H1 (cell line): Measurements from ENCODE around the gene ALG14. TPM values are rescaled to one million over a fixed set of nuclear protein-coding genes. Genes with fewer than 3 reads are reported as not detected.

Experiments used
- CTCF ChIA-PET: fragments of 300-600 bp; sonication (Branson Sonifier 250); formaldehyde crosslinking; loops from one replicate; lab custom pipeline; 2021; ENCODE audit not compliant: partially characterized antibody; lab: Charles Lee
- POLR2A ChIA-PET: fragments of 300-600 bp; sonication (Branson Sonifier 250); formaldehyde crosslinking; loops from one replicate; lab custom pipeline; 2021; ENCODE audit warnings: inconsistent platforms; ENCODE audit not compliant: partially characterized antibody; lab: Charles Lee
- DNase-seq, 2 experiments: peaks; one replicate each; pipeline versions ENCODE4 v3.0.0 to v3.0.0-alpha.2; 2010 to 2022; ENCODE audit warnings: low spot score in 2 of 2, low read depth in 1 of 2, mixed read lengths in 1 of 2
- FAIRE-seq: peaks from 2 replicates; lab custom pipeline; 2011; peaks lifted over from hg19 to GRCh38; lab: Jason Lieb, UNC
- H2AFZ ChIP-seq: 2 replicates; pipeline ENCODE4 v1.8.1; 2012; ENCODE audit warnings: low read length, inconsistent platforms
- H2AK5ac ChIP-seq: 2 replicates; pipeline ENCODE4 v1.6.1; 2013; ENCODE audit warnings: low read depth, low read length
- H2BK120ac ChIP-seq: replicated peaks from 2 replicates; pipeline ENCODE3; 2013; ENCODE audit warnings: low read depth, low read length, inconsistent platforms
- H2BK12ac ChIP-seq: 2 replicates; pipeline ENCODE4 v1.6.1; 2013; ENCODE audit warnings: low read depth, low read length
- H2BK15ac ChIP-seq: 2 replicates; pipeline ENCODE4 v1.6.1; 2013; ENCODE audit warnings: low read length
- H2BK20ac ChIP-seq: 2 replicates; pipeline ENCODE4 v1.6.1; 2013; ENCODE audit warnings: low read length
- H2BK5ac ChIP-seq: 2 replicates; pipeline ENCODE4 v1.6.1; 2013; ENCODE audit warnings: low read depth, low read length
- H3K14ac ChIP-seq: 2 replicates; pipeline ENCODE4 v1.6.1; 2013; ENCODE audit warnings: inconsistent platforms; ENCODE audit not compliant: insufficient read length
- H3K18ac ChIP-seq: 2 replicates; pipeline ENCODE4 v1.6.1; 2013; ENCODE audit warnings: low read length; ENCODE audit errors: extremely low read depth
- H3K23ac ChIP-seq: 2 replicates; pipeline ENCODE4 v1.6.1; 2013; ENCODE audit warnings: inconsistent platforms; ENCODE audit not compliant: insufficient read length
- H3K23me2 ChIP-seq: 2 replicates; pipeline ENCODE4 v1.6.1; 2013; ENCODE audit warnings: low read depth, low read length
- H3K27ac ChIP-seq: 2 replicates; pipeline ENCODE4 v1.6.1; 2011; ENCODE audit warnings: low read depth, low read length, inconsistent platforms
- H3K27me3 ChIP-seq, 4 experiments: replicated peaks in 1 of 4; 1 replicate in 1 of 4; 2 replicates in 3 of 4; pipeline versions ENCODE4 v1.6.1 to v1.8.1; 2011 to 2013; ENCODE audit warnings: low read length in 3 of 4, mild to moderate bottlenecking in 3 of 4, inconsistent platforms in 2 of 4, mixed read lengths in 2 of 4, moderate library complexity in 1 of 4; ENCODE audit not compliant: control insufficient read depth in 3 of 4, insufficient read depth in 3 of 4; ENCODE audit errors: extremely low read depth in 1 of 4
- H3K36me3 ChIP-seq, 4 experiments: 2 replicates each; pipeline versions ENCODE4 v1.6.1 to v1.8.1; 2011 to 2013; ENCODE audit warnings: mild to moderate bottlenecking in 4 of 4, low read length in 3 of 4, moderate library complexity in 2 of 4, control low read depth in 1 of 4, inconsistent platforms in 1 of 4; ENCODE audit not compliant: insufficient read depth in 4 of 4, control insufficient read depth in 2 of 4
- H3K4ac ChIP-seq: replicated peaks from 2 replicates; pipeline ENCODE3; 2013; ENCODE audit warnings: low read length, low read depth, mixed read lengths, inconsistent platforms; ENCODE audit not compliant: insufficient read length
- H3K4me1 ChIP-seq, 4 experiments: replicated peaks in 1 of 4; 1 replicate in 1 of 4; 2 replicates in 3 of 4; pipeline versions ENCODE4 v1.6.1 to v1.8.1; 2011 to 2013; ENCODE audit warnings: low read length in 3 of 4, inconsistent platforms in 2 of 4, mixed read lengths in 1 of 4; ENCODE audit not compliant: insufficient read depth in 4 of 4, control insufficient read depth in 3 of 4
- H3K4me2 ChIP-seq, 2 experiments: 2 replicates each; pipeline versions ENCODE4 v1.6.1 to v1.8.1; 2011 to 2013; ENCODE audit warnings: low read depth in 2 of 2, low read length in 2 of 2, control low read depth in 1 of 2, inconsistent platforms in 1 of 2, mild to moderate bottlenecking in 1 of 2; ENCODE audit not compliant: insufficient read depth in 1 of 2
- H3K4me3 ChIP-seq, 4 experiments: fragments of 200-600, 300-600 bp in 1 of 4; sonication (generic), shearing (Covaris generic), sonication (Bioruptor Twin) in 1 of 4; 2 replicates each; pipeline versions ENCODE4 v1.5.1 to v1.8.1; 2011 to 2016; ENCODE audit warnings: low read length in 4 of 4, low read depth in 3 of 4, control low read depth in 2 of 4, inconsistent platforms in 2 of 4, mild to moderate bottlenecking in 2 of 4, mixed read lengths in 1 of 4, moderate library complexity in 1 of 4; ENCODE audit not compliant: insufficient read depth in 2 of 4; ENCODE audit errors: extremely low read depth in 1 of 4
- H3K56ac ChIP-seq: replicated peaks from 2 replicates; pipeline ENCODE3; 2013; ENCODE audit warnings: low read depth, mild to moderate bottlenecking, mixed read lengths, low read length, inconsistent platforms; ENCODE audit not compliant: insufficient read length
- H3K79me1 ChIP-seq: 2 replicates; pipeline ENCODE4 v1.6.1; 2013; ENCODE audit warnings: low read depth, low read length, control low read depth
- H3K79me2 ChIP-seq, 2 experiments: 2 replicates each; pipeline versions ENCODE4 v1.6.1 to v1.8.1; 2012 to 2013; ENCODE audit warnings: low read length in 2 of 2, mild to moderate bottlenecking in 2 of 2, inconsistent platforms in 1 of 2; ENCODE audit not compliant: insufficient read depth in 2 of 2, control insufficient read depth in 1 of 2
- H3K9ac ChIP-seq, 4 experiments: replicated peaks in 1 of 4; 1 replicate in 1 of 4; 2 replicates in 3 of 4; pipeline versions ENCODE4 v1.6.1 to v1.8.1; 2011 to 2013; ENCODE audit warnings: low read depth in 3 of 4, low read length in 3 of 4, control low read depth in 2 of 4, mild to moderate bottlenecking in 2 of 4, moderate library complexity in 2 of 4, inconsistent platforms in 1 of 4; ENCODE audit errors: extremely low read depth in 1 of 4
- H3K9me3 ChIP-seq, 2 experiments: 2 replicates each; pipeline versions ENCODE4 v1.6.1 to v1.8.1; 2012 to 2013; ENCODE audit warnings: mild to moderate bottlenecking in 2 of 2, moderate library complexity in 2 of 2, control low read depth in 1 of 2, inconsistent platforms in 1 of 2, low read depth in 1 of 2, low read length in 1 of 2, mixed read lengths in 1 of 2; ENCODE audit not compliant: insufficient read depth in 2 of 2
- H4K20me1 ChIP-seq, 2 experiments: replicated peaks in 1 of 2; 2 replicates each; pipeline versions ENCODE3 to v1.8.1; 2011 to 2013; ENCODE audit warnings: inconsistent platforms in 2 of 2, low read length in 2 of 2, mild to moderate bottlenecking in 1 of 2; ENCODE audit not compliant: insufficient read depth in 2 of 2, control insufficient read depth in 1 of 2
- H4K5ac ChIP-seq: 2 replicates; pipeline ENCODE4 v1.6.1; 2013; ENCODE audit warnings: low read length, low read depth, mixed read lengths, inconsistent platforms; ENCODE audit not compliant: insufficient read length
- H4K8ac ChIP-seq: 2 replicates; pipeline ENCODE4 v1.8.0; 2013; ENCODE audit warnings: mild to moderate bottlenecking, moderate library complexity, low read length, inconsistent platforms; ENCODE audit not compliant: insufficient read depth; ENCODE audit errors: extremely low read depth
- H4K91ac ChIP-seq: replicated peaks from 2 replicates; pipeline ENCODE3; 2013; ENCODE audit warnings: low read length, mixed read lengths, inconsistent platforms; ENCODE audit not compliant: insufficient read length
- BRCA1 ChIP-seq: IDR thresholded peaks from 2 replicates; pipeline ENCODE4 v1.6.1; 2012; ENCODE audit warnings: low read depth, low read length, improper control_type of control experiment
- CBX5 ChIP-seq: fragments of 300-800, 300-1000 bp; sonication (generic); IDR thresholded peaks from 2 replicates; pipeline ENCODE4 v1.7.1; 2016; ENCODE audit warnings: antibody characterized with exemption, low read length, low read depth
- E2F6 ChIP-seq: IDR thresholded peaks from 2 replicates; pipeline ENCODE4 v1.6.1; 2012; ENCODE audit warnings: inconsistent platforms
- HDAC6 ChIP-seq: IDR thresholded peaks from one replicate; pipeline ENCODE4 v1.7.1; 2012; ENCODE audit warnings: low read depth, mild to moderate bottlenecking, inconsistent platforms, low read length, moderate library complexity
- JUND ChIP-seq: IDR thresholded peaks from 2 replicates; pipeline ENCODE4 v1.6.1; 2011; ENCODE audit warnings: mild to moderate bottlenecking, improper control_type of control experiment, low read length
- KDM1A ChIP-seq: fragments of 200-600, 300-600 bp; sonication (generic); IDR thresholded peaks from 2 replicates; pipeline ENCODE4 v1.7.1; 2016; ENCODE audit warnings: mild to moderate bottlenecking, low read length, borderline replicate concordance
- MAFK ChIP-seq: IDR thresholded peaks from 2 replicates; pipeline ENCODE4 v1.6.1; 2012; ENCODE audit warnings: low read depth, mild to moderate bottlenecking, improper control_type of control experiment, low read length
- NANOG ChIP-seq: IDR thresholded peaks from 2 replicates; pipeline ENCODE4 v1.6.1; 2011; ENCODE audit warnings: low read length, low read depth, mild to moderate bottlenecking, inconsistent platforms; ENCODE audit not compliant: insufficient read depth, poor library complexity, severe bottlenecking
- RAD21 ChIP-seq, 2 experiments: IDR thresholded peaks in 1 of 2; conservative IDR thresholded peaks in 1 of 2; 2 replicates each; pipeline ENCODE4 v1.6.1; 2011; ENCODE audit warnings: low read depth in 2 of 2, low read length in 2 of 2, improper control_type of control experiment in 1 of 2, inconsistent platforms in 1 of 2, mild to moderate bottlenecking in 1 of 2, moderate library complexity in 1 of 2
- RFX5 ChIP-seq: IDR thresholded peaks from 2 replicates; pipeline ENCODE4 v1.6.1; 2011; ENCODE audit warnings: low read depth, low read length, improper control_type of control experiment, borderline replicate concordance
- RXRA ChIP-seq: IDR thresholded peaks from 2 replicates; pipeline ENCODE4 v1.6.1; 2011; ENCODE audit warnings: low read depth, mild to moderate bottlenecking, low read length, moderate library complexity; ENCODE audit not compliant: insufficient read depth
- SIN3A ChIP-seq, 2 experiments: IDR thresholded peaks in 1 of 2; conservative IDR thresholded peaks in 1 of 2; 2 replicates each; pipeline ENCODE4 v1.6.1; 2011 to 2012; ENCODE audit warnings: low read length in 2 of 2, improper control_type of control experiment in 1 of 2, low read depth in 1 of 2, mild to moderate bottlenecking in 1 of 2
- YY1 ChIP-seq: IDR thresholded peaks from 2 replicates; pipeline ENCODE4 v1.6.1; 2011; ENCODE audit warnings: low read depth, mild to moderate bottlenecking, low read length
- WGBS, 2 experiments: shearing (Covaris generic) in 1 of 2; methylation state at CpG; one replicate each; pipeline versions ENCODE4 v1.1.6 to v1.1.7; 2013 to 2015; ENCODE audit warnings: low lambda C conversion rate in 2 of 2, mixed read lengths in 2 of 2, inconsistent platforms in 1 of 2, low coverage in 1 of 2, missing lambda C conversion rate in 1 of 2; ENCODE audit not compliant: insufficient replicate concordance in 2 of 2, insufficient coverage in 1 of 2, insufficient read length in 1 of 2; ENCODE audit errors: extremely low coverage in 1 of 2, missing lambda C conversion rate in 1 of 2; 5-methylcytosine and 5-hydroxymethylcytosine counted together
- polyA plus RNA-seq, 7 experiments: library from polyadenylated mRNA; depleted of rRNA in 3 of 7; stranded (reverse) in 5 of 7; unstranded in 2 of 7; fragments of >200 nt in 5 of 7; fragments of 200-250 nt in 2 of 7; gene quantifications; 1 replicate in 5 of 7; 2 replicates in 1 of 7; 4 replicates in 1 of 7; pipeline versions ENCODE4 v1.2.1 to v1.2.3, GENCODE V29; 2011 to 2013; ENCODE audit warnings: missing spikeins in 2 of 7, mixed read lengths in 2 of 7
- total RNA-seq: library from RNA; stranded (reverse); fragmentation: NEBNext Ultra II Directional; extraction: Animal tissue kit (Norgen Biotek cat#: 25700); gene quantifications from 2 replicates; pipeline ENCODE4 v1.2.1, GENCODE V29; 2021

Gene ALG14
- total and polyA plus RNA-seq, 2 of the 8 experiments (the other 6 are each of a cell fraction or from before 2014, with no cell fraction given): 0.95 to 1.3 TPM

DNA sequence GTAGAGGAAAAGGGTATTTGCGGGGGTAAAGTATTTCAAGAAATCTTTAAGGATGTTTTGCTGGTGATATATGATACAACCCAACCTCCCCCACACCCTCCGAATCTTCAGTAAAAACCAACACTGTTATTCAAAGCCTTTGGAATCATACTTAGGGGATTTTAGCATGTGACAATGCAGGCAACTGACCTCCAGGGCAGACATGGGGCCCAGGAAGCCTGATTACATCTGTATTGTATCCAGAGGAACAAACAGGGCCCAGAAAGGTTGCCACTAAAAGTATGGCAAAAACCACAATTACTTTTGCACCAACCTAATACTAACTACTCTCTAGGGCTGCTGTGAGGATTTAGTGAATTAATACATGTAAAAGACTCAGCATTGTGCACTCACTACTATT, 102.0 kb downstream of the ALG14 start:
- Histone ChIP-seq H3K23ac (no peak overlapping the region), H2BK5ac (no peak overlapping the region), H3K79me2 (no peaks in the 10 kb centered on the region), H2BK15ac (no peak overlapping the region), H3K4ac (no peak overlapping the region), H4K8ac (no peak overlapping the region), H2BK20ac (no peak overlapping the region), H2BK120ac (no peak overlapping the region), H3K79me1 (no peaks in the 10 kb centered on the region), H4K91ac (no peak overlapping the region), H3K27me3 (no peaks in the 10 kb centered on the region), H3K9ac (no peak overlapping the region), H2AK5ac (no peak overlapping the region), H2AFZ (peak overlapping the region; percentile 23; the same call in 1 of the 2 replicates), H4K5ac (no peak overlapping the region), H3K56ac (no peak overlapping the region), H3K23me2 (no peaks in the 10 kb centered on the region), H3K4me1 (peaks cover 0 to 4% (median 3%) of the 10 kb centered on the region in 4 experiments; a peak in 4 of 7 replicates), H3K4me2 (0 out of 4 replicates have a peak overlapping the region, but pooled peaks of 1 of the 2 experiments have one; percentile 37), H2BK12ac (no peak overlapping the region), H3K27ac (no peak overlapping the region), H3K36me3 (no peaks in the 10 kb centered on the region), H3K4me3 (no peak overlapping the region), H3K9me3 (no peaks in the 10 kb centered on the region), H3K14ac (no peak overlapping the region), H3K18ac (no peak overlapping the region), H4K20me1 (no peaks in the 10 kb centered on the region)
- FAIRE-seq (peak; percentile 32), DNase-seq (no peak)
- POLR2A ChIA-PET: no interaction called here
- TF ChIP-seq YY1 (no peak), HDAC6 (no peak), JUND (no peak), MAFK (no peak), BRCA1 (no peak), SIN3A (conservative IDR thresholded peaks at IDR 0.05 in 1 of 2, IDR thresholded peaks at IDR 0.05 in 1 of 2; ENCODE audit: low read depth in 1 of 2, low read length in 2 of 2) (no peak), RAD21 (IDR thresholded peaks at IDR 0.05 in 1 of 2, conservative IDR thresholded peaks at IDR 0.05 in 1 of 2; ENCODE audit: low read depth in 2 of 2, low read length in 2 of 2) (no peak), RFX5 (no peak), RXRA (no peak), E2F6 (no peak), NANOG (no peak), KDM1A (no peak), CBX5 (no peak)
- WGBS, 2 experiments: 76% methylated on average over 2 of the region's 2 CpGs; no CpG with 5 or more reads in 1 of the 2 experiments
- CTCF ChIA-PET: no interaction called here
